Coronary artery (tissue), 2 donors: ENCODE results near the gene CTNNA2.

Experiments
- DNase-seq: peaks from one replicate; pipeline ENCODE4 v3.0.0-alpha.2; 2017; ENCODE audit warnings: low spot score
- H3K27ac ChIP-seq, 2 donors: fragments of 200-600 bp; sonication (generic); one replicate each; pipeline ENCODE4 v1.5.1; 2016 to 2019
- H3K4me3 ChIP-seq: fragments of 200-600 bp; sonication (generic); 2 replicates; pipeline ENCODE4 v1.5.1; 2016; ENCODE audit warnings: mild to moderate bottlenecking, moderate library complexity
- TF ChIP-seq, protein P1 (sequence below): fragments of 200-600 bp; sonication (generic); IDR thresholded peaks from one replicate; pipeline ENCODE4 v1.5.1; 2019; ENCODE audit warnings: antibody characterized with exemption

Gene CTNNA2

DNA sequence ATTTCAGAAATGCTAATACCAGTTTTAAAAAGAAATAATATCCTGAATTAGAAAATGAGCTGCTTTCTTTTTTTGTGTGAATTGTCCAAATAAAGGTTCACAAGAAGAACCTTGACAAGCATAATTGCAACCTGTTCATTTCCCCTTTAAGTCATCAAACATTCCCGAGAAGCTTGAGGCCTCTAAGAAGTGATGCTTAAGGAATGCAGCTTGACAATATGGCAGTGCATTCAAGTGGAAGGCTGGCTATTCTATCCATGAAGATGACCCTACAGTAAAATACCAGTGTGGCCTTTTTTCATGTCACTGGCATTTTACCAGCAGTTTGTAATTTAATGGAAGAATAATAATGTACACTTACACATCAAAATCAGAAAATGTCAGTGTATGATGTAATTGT lies 216.7 kb downstream of the CTNNA2 start:
- Histone ChIP-seq H3K4me3 (no peak overlapping the region), H3K27ac (no peak overlapping the region)
- TF ChIP-seq, protein P1, sequence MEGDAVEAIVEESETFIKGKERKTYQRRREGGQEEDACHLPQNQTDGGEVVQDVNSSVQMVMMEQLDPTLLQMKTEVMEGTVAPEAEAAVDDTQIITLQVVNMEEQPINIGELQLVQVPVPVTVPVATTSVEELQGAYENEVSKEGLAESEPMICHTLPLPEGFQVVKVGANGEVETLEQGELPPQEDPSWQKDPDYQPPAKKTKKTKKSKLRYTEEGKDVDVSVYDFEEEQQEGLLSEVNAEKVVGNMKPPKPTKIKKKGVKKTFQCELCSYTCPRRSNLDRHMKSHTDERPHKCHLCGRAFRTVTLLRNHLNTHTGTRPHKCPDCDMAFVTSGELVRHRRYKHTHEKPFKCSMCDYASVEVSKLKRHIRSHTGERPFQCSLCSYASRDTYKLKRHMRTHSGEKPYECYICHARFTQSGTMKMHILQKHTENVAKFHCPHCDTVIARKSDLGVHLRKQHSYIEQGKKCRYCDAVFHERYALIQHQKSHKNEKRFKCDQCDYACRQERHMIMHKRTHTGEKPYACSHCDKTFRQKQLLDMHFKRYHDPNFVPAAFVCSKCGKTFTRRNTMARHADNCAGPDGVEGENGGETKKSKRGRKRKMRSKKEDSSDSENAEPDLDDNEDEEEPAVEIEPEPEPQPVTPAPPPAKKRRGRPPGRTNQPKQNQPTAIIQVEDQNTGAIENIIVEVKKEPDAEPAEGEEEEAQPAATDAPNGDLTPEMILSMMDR, result no peak
- DNase-seq, result no peak

GRCh38 chr2:79734518-79734917 lies 221.7 kb downstream of the CTNNA2 start:
- H3K27ac ChIP-seq, result no peak overlapping the region
- no peak for DNase-seq
- TF ChIP-seq, protein P1, result no peak
- no peak overlapping the region for H3K4me3 ChIP-seq

GRCh38 chr2:79740879-79741443 lies 228.1 kb downstream of the CTNNA2 start:
- TF ChIP-seq, protein P1, result no peak
- Histone ChIP-seq H3K27ac (no peak overlapping the region), H3K4me3 (no peak overlapping the region)
- no peak for DNase-seq

DNA sequence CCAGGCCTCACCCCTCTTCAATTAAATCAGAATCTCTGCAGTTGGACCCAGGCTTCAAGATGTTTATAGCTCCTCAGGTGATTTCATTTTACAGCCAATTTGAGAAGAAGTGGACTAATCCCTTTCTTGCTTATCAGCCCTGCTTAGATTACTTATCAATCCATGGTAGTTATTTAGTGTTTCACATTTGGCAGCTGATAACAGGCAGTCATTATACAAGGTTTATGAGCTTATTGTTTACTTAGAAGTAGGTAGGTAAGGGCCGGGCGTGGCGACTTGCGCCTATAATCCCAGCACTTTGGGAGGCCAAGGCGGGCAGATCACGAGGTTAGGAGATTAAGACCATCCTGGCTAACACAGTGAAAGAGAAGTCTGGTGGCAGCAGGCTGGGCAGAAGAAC lies 237.5 kb downstream of the CTNNA2 start:
- no peak for DNase-seq
- Histone ChIP-seq H3K27ac (no peak overlapping the region), H3K4me3 (no peak overlapping the region)
- TF ChIP-seq, protein P1, result no peak

DNA sequence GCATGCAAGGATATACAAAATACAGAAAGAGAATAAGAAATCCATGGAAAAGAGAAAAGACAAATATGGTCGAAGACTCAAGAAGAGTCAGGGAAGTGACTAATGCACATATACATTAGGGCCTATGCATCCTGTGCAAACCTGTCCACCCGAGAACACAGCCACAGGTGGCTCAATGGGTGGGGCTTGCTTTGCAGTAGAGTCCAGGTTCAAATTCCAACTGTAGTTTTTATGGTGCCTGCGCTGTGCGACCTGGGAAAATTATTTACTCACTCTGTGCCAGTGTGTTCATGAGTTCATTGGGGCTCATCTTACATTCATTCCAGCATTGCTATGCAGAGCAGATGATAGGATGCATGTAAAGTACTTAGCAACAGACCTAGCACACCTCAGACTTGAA lies 244.7 kb downstream of the CTNNA2 start:
- TF ChIP-seq, protein P1, result no peak
- H3K4me3 ChIP-seq, result no peak overlapping the region
- DNase-seq, result no peak
- H3K27ac ChIP-seq, result no peak overlapping the region

GRCh38 chr2:79758042-79758441 lies 245.2 kb downstream of the CTNNA2 start:
- Histone ChIP-seq H3K27ac (no peak overlapping the region), H3K4me3 (no peak overlapping the region)
- no peak for DNase-seq
- TF ChIP-seq, protein P1, result no peak

GRCh38 chr2:79758749-79759282 lies 246.0 kb downstream of the CTNNA2 start:
- Histone ChIP-seq H3K4me3 (no peak overlapping the region), H3K27ac (no peak overlapping the region)
- TF ChIP-seq, protein P1, result no peak
- no peak for DNase-seq
